Activated naive CD8-positive, alpha-beta T cell treated with anti-CD3 and anti-CD28 coated beads, Interleukin-2, amount 10 ng/mL, durations not matched to agents 7 days and 5 days (primary cell): ENCODE data around the gene KCNJ4. TPM values are rescaled to one million over a fixed set of nuclear protein-coding genes. Genes with fewer than 3 reads are reported as not detected.
"Not testable (repeated sequence)": the region's sequence is repeated elsewhere in the genome, so short reads cannot be mapped to it uniquely, and the experiment has no call there.

Source experiments
- ATAC-seq: fragments of 150-1000 bp; cut with Tn5 transposase; one replicate; pipeline ENCODE4 v1.10.0; 2021; ENCODE audit warnings: low read depth, moderate library complexity
- POLR2A ChIA-PET: fragments of 350-600 bp; sonication (Branson Sonifier 250); formaldehyde crosslinking; loops from one replicate; lab custom pipeline; 2021; ENCODE audit warnings: antibody characterized with exemption; lab: Charles Lee
- DNase-seq: peaks from one replicate; pipeline ENCODE4 v3.0.0; 2021
- H3K27ac Mint-ChIP-seq: one replicate; pipeline ENCODE4 v1.8.0; 2022; ENCODE audit warnings: mild to moderate bottlenecking, mixed read lengths
- H3K27me3 Mint-ChIP-seq: one replicate; pipeline ENCODE4 v1.8.0; 2022; ENCODE audit warnings: mild to moderate bottlenecking, moderate library complexity, mixed read lengths
- H3K36me3 Mint-ChIP-seq: one replicate; pipeline ENCODE4 v1.8.0; 2021; ENCODE audit warnings: mild to moderate bottlenecking, mixed read lengths
- H3K4me1 Mint-ChIP-seq: one replicate; pipeline ENCODE4 v1.8.0; 2021; ENCODE audit warnings: mixed read lengths
- H3K4me3 Mint-ChIP-seq: one replicate; pipeline ENCODE4 v1.8.0; 2022; ENCODE audit warnings: mild to moderate bottlenecking, moderate library complexity, mixed read lengths
- H3K9me3 Mint-ChIP-seq: one replicate; pipeline ENCODE4 v1.8.0; 2021; ENCODE audit warnings: mixed read lengths
- total RNA-seq, 2 experiments: library from RNA; stranded (reverse); gene quantifications; one replicate each; pipeline ENCODE4 v1.2.3, GENCODE V29; 2021

KCNJ4 gene
- total RNA-seq, 2 experiments from 2014 or later, result not detected

DNA sequence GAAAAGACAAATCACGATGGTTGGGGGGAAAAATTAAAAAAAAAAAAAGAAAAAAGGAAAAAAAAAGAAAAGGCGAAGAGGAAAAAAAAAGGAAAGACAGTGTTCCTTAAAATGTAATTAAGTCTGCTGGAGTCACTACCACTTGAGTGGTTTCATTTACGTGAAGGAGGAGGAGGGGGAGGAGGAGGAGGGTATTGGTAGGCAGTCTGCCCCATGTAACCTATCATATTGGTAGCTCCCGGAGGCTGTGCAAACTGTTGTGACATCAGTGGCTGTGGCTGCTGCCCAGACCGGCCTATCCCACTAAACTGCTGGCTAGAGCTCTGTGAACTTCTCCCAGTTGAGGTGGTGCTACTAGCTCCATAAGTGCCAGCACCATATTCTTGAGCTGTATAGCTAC, 30.8 kb upstream of the KCNJ4 start:
- H3K4me1 Mint-ChIP-seq, result peaks cover 33% of the 10 kb centered on the region
- POLR2A ChIA-PET, result interaction anchor here (0.7 to 1.5 kb wide), 5 partner anchors 9 to 193 kb away, joined by 3 to 5 read pairs (median 3); no protein-coding TSS in a partner anchor
- no peaks in the 10 kb centered on the region for H3K27me3 Mint-ChIP-seq
- no peaks in the 10 kb centered on the region for H3K9me3 Mint-ChIP-seq
- H3K27ac Mint-ChIP-seq, result no peak overlapping the region
- DNase-seq (no peak), ATAC-seq (no peak)
- H3K36me3 Mint-ChIP-seq, result peaks cover 63% of the 10 kb centered on the region
- H3K4me3 Mint-ChIP-seq, result no peak overlapping the region

DNA sequence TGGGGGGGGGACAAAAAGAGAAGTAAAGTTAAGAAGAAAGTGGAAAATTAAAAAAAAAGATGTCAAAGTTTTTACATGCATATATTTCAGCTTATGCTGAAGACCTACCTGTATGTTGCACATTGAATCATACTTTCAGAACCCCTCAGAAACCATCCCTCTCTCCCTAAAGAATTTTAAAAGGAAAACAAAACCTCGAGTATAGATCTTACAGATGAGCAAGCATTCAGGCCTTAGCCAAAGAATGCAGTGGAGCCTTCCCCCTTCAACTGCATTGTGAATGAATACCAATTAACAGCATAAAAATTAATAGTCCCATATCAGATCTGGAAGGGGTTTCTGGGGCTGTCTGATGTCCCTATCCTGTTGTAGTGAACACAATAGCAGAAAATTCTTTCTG, 29.2 kb upstream of the KCNJ4 start:
- Mint-ChIP-seq H3K4me3 (no peak overlapping the region), H3K4me1 (peaks cover 24% of the 10 kb centered on the region), H3K27me3 (no peaks in the 10 kb centered on the region), H3K36me3 (peaks cover 51% of the 10 kb centered on the region), H3K9me3 (no peaks in the 10 kb centered on the region), H3K27ac (peak overlapping the region; percentile 1)
- ATAC-seq (no peak), DNase-seq (no peak)
- POLR2A ChIA-PET, result interaction anchor here (0.7 to 1.3 kb wide), 2 partner anchors 8 to 668 kb away, joined by 3 to 4 read pairs; no protein-coding TSS in a partner anchor

DNA sequence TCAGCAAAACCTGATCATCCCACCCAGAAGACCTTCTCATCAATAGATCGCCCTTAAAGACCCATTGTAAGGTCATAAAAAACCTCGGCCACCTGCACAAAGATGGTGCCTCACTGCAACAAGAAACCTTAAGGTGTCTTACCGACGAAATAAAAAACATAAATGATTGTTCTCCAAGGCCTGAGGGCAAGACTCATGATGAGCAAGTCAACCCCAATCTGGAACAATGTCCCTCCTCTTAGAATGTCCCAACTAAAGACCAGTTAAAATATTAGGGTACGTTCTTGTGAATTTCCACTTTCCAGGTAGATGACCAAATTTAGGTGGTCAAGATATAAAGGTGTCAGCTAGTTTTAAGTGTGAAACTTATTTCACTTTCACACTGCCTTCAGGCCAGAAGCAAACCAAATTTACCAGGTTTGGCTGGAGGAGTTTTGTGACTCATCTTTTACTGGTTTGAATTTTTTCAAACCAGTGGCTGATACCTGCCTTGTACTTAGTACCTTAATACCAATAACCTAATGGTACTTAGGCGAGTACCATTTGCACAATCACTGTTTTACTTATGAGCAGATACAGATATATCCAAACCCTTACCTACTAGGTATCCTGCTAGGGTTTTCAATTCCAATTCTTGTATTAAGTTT, 27.8 kb upstream of the KCNJ4 start:
- H3K27me3 Mint-ChIP-seq, result no peaks in the 10 kb centered on the region
- POLR2A ChIA-PET, result interaction anchor here (1.3 kb wide), 1 partner anchor 9 kb away, joined by 3 read pairs; no protein-coding TSS in a partner anchor
- H3K36me3 Mint-ChIP-seq, result peaks cover 43% of the 10 kb centered on the region
- no peaks in the 10 kb centered on the region for H3K9me3 Mint-ChIP-seq
- no peak for DNase-seq
- peak overlapping the region; percentile 30 for H3K27ac Mint-ChIP-seq
- peaks cover 18% of the 10 kb centered on the region for H3K4me1 Mint-ChIP-seq
- no peak for ATAC-seq
- no peak overlapping the region for H3K4me3 Mint-ChIP-seq

DNA sequence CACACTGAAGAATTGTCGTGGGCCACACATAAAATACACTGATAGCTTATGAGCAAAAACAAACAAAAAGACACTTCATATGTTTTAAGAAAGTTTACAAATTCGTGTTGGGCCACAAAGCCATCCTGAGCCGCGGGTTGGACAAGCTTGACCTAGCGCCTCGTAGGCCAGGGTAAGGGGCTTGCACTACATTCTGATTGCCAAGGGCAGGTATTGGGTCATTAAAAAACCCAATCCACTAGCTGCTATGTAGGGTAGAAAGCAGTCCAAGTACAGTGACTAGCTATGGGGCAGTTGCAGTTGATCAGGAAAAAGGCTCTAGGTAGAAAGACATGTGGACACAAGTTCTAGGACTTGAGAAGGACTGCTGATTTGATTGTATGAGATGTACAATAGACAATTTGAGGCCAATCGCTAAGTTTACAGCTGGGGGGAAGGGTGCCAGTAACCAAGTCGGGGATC, 26.9 kb upstream of the KCNJ4 start:
- Mint-ChIP-seq H3K4me1 (peaks cover 17% of the 10 kb centered on the region), H3K27ac (peak overlapping the region; percentile 45), H3K36me3 (peaks cover 42% of the 10 kb centered on the region), H3K4me3 (no peak overlapping the region), H3K27me3 (no peaks in the 10 kb centered on the region), H3K9me3 (no peaks in the 10 kb centered on the region)
- POLR2A ChIA-PET, result interaction anchor here (0.7 to 1.0 kb wide), 3 partner anchors 9 to 21 kb away, joined by 3 to 4 read pairs (median 3); partner anchors contain the start of gene KDELR3
- DNase-seq (no peak), ATAC-seq (no peak)

GRCh38 chr22:38481162-38481870, 26.3 kb upstream of the KCNJ4 start:
- POLR2A ChIA-PET, result interaction anchor here (0.7 to 1.6 kb wide), 5 partner anchors 9 to 22 kb away, joined by 3 to 7 read pairs (median 3); partner anchors contain the start of gene KDELR3

GRCh38 chr22:38479096-38479837, 24.3 kb upstream of the KCNJ4 start:
- H3K27ac Mint-ChIP-seq, result no peak overlapping the region
- ATAC-seq (no peak), DNase-seq (no peak)
- H3K4me3 Mint-ChIP-seq, result no peak overlapping the region
- H3K9me3 Mint-ChIP-seq, result no peaks in the 10 kb centered on the region
- POLR2A ChIA-PET, result interaction anchor here (1.6 kb wide), 1 partner anchor 10 kb away, joined by 3 read pairs; no protein-coding TSS in a partner anchor
- H3K27me3 Mint-ChIP-seq, result no peaks in the 10 kb centered on the region
- H3K4me1 Mint-ChIP-seq, result peaks cover 4% of the 10 kb centered on the region
- H3K36me3 Mint-ChIP-seq, result peaks cover 25% of the 10 kb centered on the region

More at GRCh38 chr22:38481162-38481870, 26.3 kb upstream of the KCNJ4 start:
- DNase-seq (no peak), ATAC-seq (no peak)
- H3K27ac Mint-ChIP-seq, result no peak overlapping the region
- H3K4me1 Mint-ChIP-seq, result peaks cover 13% of the 10 kb centered on the region
- H3K27me3 Mint-ChIP-seq, result no peaks in the 10 kb centered on the region
- peaks cover 37% of the 10 kb centered on the region for H3K36me3 Mint-ChIP-seq
- no peaks in the 10 kb centered on the region for H3K9me3 Mint-ChIP-seq
- no peak overlapping the region for H3K4me3 Mint-ChIP-seq

DNA sequence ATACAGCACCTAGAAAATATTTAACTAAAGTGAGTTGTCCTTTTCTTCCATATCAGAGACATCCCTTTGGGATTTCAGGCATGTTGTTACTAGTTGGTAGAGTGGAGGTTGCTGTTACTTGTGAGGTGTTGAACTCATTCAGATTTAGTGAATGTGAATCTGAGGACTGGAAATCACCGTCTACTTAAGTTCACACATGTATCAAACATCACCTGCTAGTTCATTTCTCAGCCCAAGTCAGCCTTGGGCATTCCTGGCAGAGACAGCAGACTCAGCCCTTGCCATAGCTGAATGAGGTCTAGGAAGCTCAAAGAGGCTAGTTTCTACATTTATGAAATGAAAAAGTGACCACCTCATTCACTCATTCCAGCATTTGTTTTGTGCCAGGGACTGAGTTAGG, 22.6 kb upstream of the KCNJ4 start:
- H3K9me3 Mint-ChIP-seq, result no peaks in the 10 kb centered on the region
- H3K4me1 Mint-ChIP-seq, result no peaks in the 10 kb centered on the region
- POLR2A ChIA-PET, result interaction anchor here (0.7 kb wide), 1 partner anchor 842 kb away, joined by 3 read pairs; no protein-coding TSS in a partner anchor
- peaks cover 15% of the 10 kb centered on the region for H3K36me3 Mint-ChIP-seq
- ATAC-seq (no peak), DNase-seq (no peak)
- H3K27me3 Mint-ChIP-seq, result peaks cover 2% of the 10 kb centered on the region
- H3K4me3 Mint-ChIP-seq, result no peak overlapping the region
- H3K27ac Mint-ChIP-seq, result no peak overlapping the region

DNA sequence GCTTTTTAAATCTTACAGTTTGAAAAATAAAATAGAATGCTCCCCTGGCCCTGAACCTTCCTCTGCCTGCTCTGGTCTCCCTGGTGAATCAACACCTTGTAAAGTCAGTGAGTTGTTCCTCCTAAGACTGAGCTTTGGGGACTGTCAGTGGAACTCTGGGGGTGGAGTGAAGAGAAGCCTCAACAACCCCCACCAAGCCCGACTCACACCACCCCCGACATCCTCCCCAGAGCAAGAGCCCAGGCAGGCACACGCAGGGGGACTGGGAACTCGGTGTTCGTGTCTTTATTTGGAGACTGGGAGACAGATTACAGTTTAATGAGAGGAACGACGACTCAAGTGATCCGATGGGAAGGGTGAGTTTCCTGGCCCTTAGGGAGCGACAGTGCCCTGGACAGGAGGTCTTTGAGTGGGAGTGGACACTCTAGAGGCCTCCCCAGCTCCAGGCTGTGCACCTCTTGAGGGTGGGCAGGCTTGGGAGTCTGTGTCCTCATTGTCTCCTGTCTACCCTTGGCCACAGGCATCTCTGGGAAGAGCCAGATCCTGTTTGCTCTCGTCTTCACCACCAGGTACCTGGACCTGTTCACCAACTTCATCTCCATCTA, 19.1 kb upstream of the KCNJ4 start:
- H3K36me3 Mint-ChIP-seq, result no peaks in the 10 kb centered on the region
- H3K4me3 Mint-ChIP-seq, result no peak overlapping the region
- ATAC-seq (no peak), DNase-seq (no peak)
- POLR2A ChIA-PET, result no interaction called here
- H3K9me3 Mint-ChIP-seq, result no peaks in the 10 kb centered on the region
- H3K4me1 Mint-ChIP-seq, result no peaks in the 10 kb centered on the region
- no peak overlapping the region for H3K27ac Mint-ChIP-seq
- H3K27me3 Mint-ChIP-seq, result peaks cover 2% of the 10 kb centered on the region

- peaks cover 8% of the 10 kb centered on the region for H3K4me1 Mint-ChIP-seq
- no peak for DNase-seq
- peaks cover 15% of the 10 kb centered on the region for H3K27me3 Mint-ChIP-seq
- no peak overlapping the region for H3K4me3 Mint-ChIP-seq
- no peak overlapping the region for H3K27ac Mint-ChIP-seq
- no peak for ATAC-seq
- POLR2A ChIA-PET, result no interaction called here
- H3K36me3 Mint-ChIP-seq, result no peaks in the 10 kb centered on the region
- H3K9me3 Mint-ChIP-seq, result no peaks in the 10 kb centered on the region
Observed at GRCh38 chr22:38471237-38471636, 16.2 kb upstream of the KCNJ4 start.

DNA sequence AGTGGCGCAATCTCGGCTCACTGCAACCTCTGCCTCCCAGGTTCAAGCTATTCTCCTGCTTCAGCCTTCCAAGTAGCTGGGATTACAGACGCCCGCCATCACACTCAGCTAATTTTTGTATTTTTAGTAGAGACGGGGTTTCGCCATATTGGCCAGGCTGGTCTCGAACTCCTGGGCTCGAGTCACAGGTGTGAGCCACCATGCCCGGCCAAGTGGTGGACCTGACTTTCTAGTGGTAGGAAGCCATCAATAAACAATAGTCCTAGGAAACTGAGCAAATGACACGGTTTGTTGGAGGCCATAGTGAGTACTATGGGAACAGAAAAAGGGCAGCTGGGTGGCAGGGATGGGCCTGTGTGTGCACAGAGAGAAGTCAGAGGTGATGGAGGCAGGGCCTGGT, 15.2 kb upstream of the KCNJ4 start:
- not testable (repeated sequence) for H3K27ac Mint-ChIP-seq, H3K36me3 Mint-ChIP-seq, DNase-seq, H3K4me3 Mint-ChIP-seq, ATAC-seq, H3K9me3 Mint-ChIP-seq
- POLR2A ChIA-PET, result interaction anchor here (1.1 kb wide), 1 partner anchor 10 kb away, joined by 3 read pairs; no protein-coding TSS in a partner anchor
- Mint-ChIP-seq H3K4me1 (peaks cover 10% of the 10 kb centered on the region), H3K27me3 (peaks cover 26% of the 10 kb centered on the region)

DNA sequence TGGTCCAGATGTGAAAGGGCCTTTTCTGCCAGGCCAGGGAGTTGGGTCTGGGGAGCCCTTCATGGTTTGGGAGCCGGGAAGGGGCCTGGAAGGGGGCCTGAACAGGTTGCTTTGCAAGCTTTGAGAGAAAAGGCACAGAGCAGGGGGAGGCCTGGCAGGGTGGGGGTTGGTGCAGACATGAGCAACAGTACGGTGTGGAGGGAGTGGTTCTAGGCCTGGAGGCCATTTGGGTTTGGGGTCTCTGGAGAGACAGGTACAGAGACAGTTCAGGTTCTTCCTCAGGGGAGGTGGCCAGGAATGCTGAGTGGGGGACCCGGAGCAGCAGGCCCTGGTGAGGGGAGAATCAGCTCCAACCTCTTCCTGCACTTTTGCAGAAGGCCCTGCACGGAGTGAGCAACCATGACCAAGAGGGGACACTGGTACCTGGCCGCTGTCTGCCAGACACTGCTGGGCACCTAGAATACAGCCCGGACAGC, 14.3 kb upstream of the KCNJ4 start:
- no peak for ATAC-seq
- H3K27me3 Mint-ChIP-seq, result peaks cover 32% of the 10 kb centered on the region
- POLR2A ChIA-PET, result interaction anchor here (1.1 kb wide), 1 partner anchor 11 kb away, joined by 3 read pairs; no protein-coding TSS in a partner anchor
- DNase-seq, result no peak
- H3K36me3 Mint-ChIP-seq, result no peaks in the 10 kb centered on the region
- H3K4me1 Mint-ChIP-seq, result peaks cover 10% of the 10 kb centered on the region
- H3K27ac Mint-ChIP-seq, result no peak overlapping the region
- H3K4me3 Mint-ChIP-seq, result no peak overlapping the region
- H3K9me3 Mint-ChIP-seq, result no peaks in the 10 kb centered on the region

- peaks cover 37% of the 10 kb centered on the region for H3K27me3 Mint-ChIP-seq
- no peak for ATAC-seq
- peaks cover 10% of the 10 kb centered on the region for H3K4me1 Mint-ChIP-seq
- peak overlapping the region; percentile 71 for H3K4me3 Mint-ChIP-seq
- no peaks in the 10 kb centered on the region for H3K36me3 Mint-ChIP-seq
- POLR2A ChIA-PET, result interaction anchor here (0.6 to 1.4 kb wide), 3 partner anchors 12 to 50 kb away, joined by 3 read pairs; no protein-coding TSS in a partner anchor
- no peak overlapping the region for H3K27ac Mint-ChIP-seq
- DNase-seq, result no peak
- no peaks in the 10 kb centered on the region for H3K9me3 Mint-ChIP-seq
Observed at GRCh38 chr22:38468443-38469305, 13.7 kb upstream of the KCNJ4 start.
